Natural killer cell (primary cell): Measurements from ENCODE around the gene CACNA2D3. TPM values are rescaled to one million over a fixed set of nuclear protein-coding genes. Genes with fewer than 3 reads are reported as not detected.
"Not testable (repeated sequence)": the region's sequence is repeated elsewhere in the genome, so short reads cannot be mapped to it uniquely, and the experiment has no call there.

ENCODE experiments used
- ATAC-seq, 3 donors: fragments of 150-1000 bp in 2 of 3; fragments of 200-7000 bp in 1 of 3; cut with Tn5 transposase; 1 replicate in 1 of 3; 2 replicates in 2 of 3; pipeline ENCODE4 v1.10.0; 2021; ENCODE audit warnings: mild to moderate bottlenecking in 2 of 3, moderate library complexity in 2 of 3
- DNase-seq, 2 donors: peaks; one replicate each; pipeline versions ENCODE4 v3.0.0 to v3.0.0-alpha.2; 2013 to 2021; ENCODE audit warnings: mixed read lengths in 1 of 2
- H3K27ac ChIP-seq: one replicate; pipeline ENCODE4 v1.5.1; 2013; ENCODE audit warnings: mild to moderate bottlenecking, low read length
- H3K27me3 ChIP-seq: one replicate; pipeline ENCODE4 v1.6.1; 2013; ENCODE audit warnings: low read length; ENCODE audit not compliant: control insufficient read depth, insufficient read depth
- H3K36me3 ChIP-seq: one replicate; pipeline ENCODE4 v1.6.1; 2013; ENCODE audit warnings: low read length; ENCODE audit not compliant: control insufficient read depth, insufficient read depth
- H3K4me1 ChIP-seq: one replicate; pipeline ENCODE4 v1.6.1; 2013; ENCODE audit warnings: low read length; ENCODE audit not compliant: control insufficient read depth, insufficient read depth
- H3K4me3 ChIP-seq: one replicate; pipeline ENCODE4 v1.5.1; 2013; ENCODE audit warnings: low read length
- H3K9me3 ChIP-seq: one replicate; pipeline ENCODE4 v1.6.1; 2013; ENCODE audit warnings: low read length; ENCODE audit not compliant: control insufficient read depth, insufficient read depth
- H3K27ac Mint-ChIP-seq, 2 donors: one replicate each; pipeline ENCODE4 v1.8.0; 2022; ENCODE audit warnings: mild to moderate bottlenecking in 2 of 2, mixed read lengths in 2 of 2, moderate library complexity in 1 of 2
- H3K27me3 Mint-ChIP-seq, 2 donors: one replicate each; pipeline ENCODE4 v1.8.0; 2022; ENCODE audit warnings: low read depth in 2 of 2, mixed read lengths in 2 of 2
- H3K36me3 Mint-ChIP-seq: one replicate; pipeline ENCODE4 v1.8.0; 2022; ENCODE audit warnings: mixed read lengths
- H3K4me1 Mint-ChIP-seq, 2 donors: one replicate each; pipeline ENCODE4 v1.8.0; 2022; ENCODE audit warnings: mixed read lengths in 2 of 2
- H3K4me3 Mint-ChIP-seq: one replicate; pipeline ENCODE4 v1.8.0; 2022; ENCODE audit warnings: mild to moderate bottlenecking, moderate library complexity, mixed read lengths
- H3K9me3 Mint-ChIP-seq, 2 donors: one replicate each; pipeline ENCODE4 v1.8.0; 2022; ENCODE audit warnings: mixed read lengths in 2 of 2
- WGBS: methylation state at CpG from one replicate; pipeline ENCODE4 v1.1.7; 2013; ENCODE audit warnings: missing lambda C conversion rate; ENCODE audit not compliant: insufficient coverage; 5-methylcytosine and 5-hydroxymethylcytosine counted together
- intact Hi-C: fragments of 100-400 bp; cut with micrococcal nuclease; formaldehyde crosslinking; loops from one replicate; pipeline ENCODE4 v1.14.2; 2022
- total RNA-seq, 4 donors: library from RNA; stranded (reverse); fragments of 120-200 nt in 1 of 4; gene quantifications; one replicate each; pipeline versions ENCODE4 v1.2.3 to v1.2.4, GENCODE V29; 2013 to 2022
- TF ChIP-seq, protein P1 (sequence below): fragments of 200-600 bp; IDR thresholded peaks from one replicate; pipeline ENCODE4 v1.8.0; 2022; ENCODE audit warnings: antibody characterized with exemption

CACNA2D3 gene
- total RNA-seq, 3 donors from 2014 or later (not counting 1 experiment from before 2014, with no cell fraction given): 0.49 TPM; not detected in 2

DNA sequence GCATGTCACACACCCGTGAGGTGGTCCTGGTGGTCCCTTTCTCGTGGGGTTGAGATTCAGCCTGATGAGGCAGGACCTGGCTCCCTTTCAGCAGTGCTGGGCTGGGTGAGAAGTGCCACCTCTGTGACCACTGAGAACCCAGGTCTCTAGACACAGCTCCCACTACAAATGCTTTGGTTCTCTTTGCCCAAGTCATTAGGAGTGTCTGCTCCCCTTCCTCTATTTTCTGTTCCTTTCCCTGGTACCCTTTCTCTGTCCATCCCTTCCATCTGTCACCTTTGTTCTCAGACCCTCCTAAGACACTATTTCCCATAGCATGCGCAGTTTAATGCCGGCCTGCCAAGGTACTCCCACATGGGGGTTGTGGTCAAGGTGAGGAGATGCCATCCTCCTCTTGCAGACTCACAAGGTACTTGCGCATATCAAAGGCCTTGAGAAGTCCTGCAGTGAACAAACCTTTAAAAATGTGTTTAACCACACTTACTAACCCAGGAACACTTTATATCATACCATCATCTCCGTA, 507.8 kb downstream of the CACNA2D3 start:
- no peak overlapping the region for H3K4me3 Mint-ChIP-seq
- H3K27ac Mint-ChIP-seq: no peak overlapping the region
- no peaks in the 10 kb centered on the region for H3K27me3 ChIP-seq
- no peaks in the 10 kb centered on the region for H3K36me3 Mint-ChIP-seq
- H3K4me1 ChIP-seq: no peaks in the 10 kb centered on the region
- no peak overlapping the region for H3K4me3 ChIP-seq
- DNase-seq: no peak
- intact Hi-C loops: no loop called here
- H3K36me3 ChIP-seq: no peaks in the 10 kb centered on the region
- peaks cover 2% of the 10 kb centered on the region for H3K9me3 ChIP-seq
- H3K9me3 Mint-ChIP-seq: peaks cover 4 to 11% of the 10 kb centered on the region in 2 donors
- no peaks in the 10 kb centered on the region for H3K27me3 Mint-ChIP-seq
- 64% methylated on average over 6 of the region's 6 CpGs for WGBS
- no peak for ATAC-seq
- TF ChIP-seq, protein P1, sequence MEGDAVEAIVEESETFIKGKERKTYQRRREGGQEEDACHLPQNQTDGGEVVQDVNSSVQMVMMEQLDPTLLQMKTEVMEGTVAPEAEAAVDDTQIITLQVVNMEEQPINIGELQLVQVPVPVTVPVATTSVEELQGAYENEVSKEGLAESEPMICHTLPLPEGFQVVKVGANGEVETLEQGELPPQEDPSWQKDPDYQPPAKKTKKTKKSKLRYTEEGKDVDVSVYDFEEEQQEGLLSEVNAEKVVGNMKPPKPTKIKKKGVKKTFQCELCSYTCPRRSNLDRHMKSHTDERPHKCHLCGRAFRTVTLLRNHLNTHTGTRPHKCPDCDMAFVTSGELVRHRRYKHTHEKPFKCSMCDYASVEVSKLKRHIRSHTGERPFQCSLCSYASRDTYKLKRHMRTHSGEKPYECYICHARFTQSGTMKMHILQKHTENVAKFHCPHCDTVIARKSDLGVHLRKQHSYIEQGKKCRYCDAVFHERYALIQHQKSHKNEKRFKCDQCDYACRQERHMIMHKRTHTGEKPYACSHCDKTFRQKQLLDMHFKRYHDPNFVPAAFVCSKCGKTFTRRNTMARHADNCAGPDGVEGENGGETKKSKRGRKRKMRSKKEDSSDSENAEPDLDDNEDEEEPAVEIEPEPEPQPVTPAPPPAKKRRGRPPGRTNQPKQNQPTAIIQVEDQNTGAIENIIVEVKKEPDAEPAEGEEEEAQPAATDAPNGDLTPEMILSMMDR: no peak
- no peak overlapping the region for H3K27ac ChIP-seq
- no peaks in the 10 kb centered on the region for H3K4me1 Mint-ChIP-seq

DNA sequence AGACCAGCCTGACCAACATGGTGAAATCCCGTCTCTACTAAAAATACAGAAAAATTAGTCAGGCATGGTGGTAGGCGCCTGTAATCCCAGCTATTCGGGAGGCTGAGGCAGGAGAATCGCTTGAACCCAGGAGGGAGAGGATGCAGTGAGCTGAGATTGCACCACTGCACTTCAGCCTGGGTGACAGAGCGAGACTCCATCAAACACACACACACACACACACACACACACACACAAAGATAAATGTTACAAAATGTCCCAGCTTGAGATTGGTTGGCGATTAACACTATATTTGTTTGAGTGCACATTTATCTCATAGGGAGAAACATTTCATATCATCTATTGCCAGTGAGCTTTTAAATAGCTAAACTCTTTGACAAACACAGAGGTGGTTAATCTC, 508.6 kb downstream of the CACNA2D3 start:
- peaks cover 4 to 11% of the 10 kb centered on the region in 2 donors for H3K9me3 Mint-ChIP-seq
- DNase-seq, H3K4me1 ChIP-seq, H3K4me1 Mint-ChIP-seq, H3K27ac ChIP-seq, H3K36me3 ChIP-seq, H3K9me3 ChIP-seq, H3K4me3 Mint-ChIP-seq, H3K27ac Mint-ChIP-seq, intact Hi-C loops, H3K27me3 ChIP-seq, H3K27me3 Mint-ChIP-seq, H3K4me3 ChIP-seq, H3K36me3 Mint-ChIP-seq, ATAC-seq: not testable (repeated sequence)
- WGBS: 97% methylated on average over 5 of the region's 6 CpGs

DNA sequence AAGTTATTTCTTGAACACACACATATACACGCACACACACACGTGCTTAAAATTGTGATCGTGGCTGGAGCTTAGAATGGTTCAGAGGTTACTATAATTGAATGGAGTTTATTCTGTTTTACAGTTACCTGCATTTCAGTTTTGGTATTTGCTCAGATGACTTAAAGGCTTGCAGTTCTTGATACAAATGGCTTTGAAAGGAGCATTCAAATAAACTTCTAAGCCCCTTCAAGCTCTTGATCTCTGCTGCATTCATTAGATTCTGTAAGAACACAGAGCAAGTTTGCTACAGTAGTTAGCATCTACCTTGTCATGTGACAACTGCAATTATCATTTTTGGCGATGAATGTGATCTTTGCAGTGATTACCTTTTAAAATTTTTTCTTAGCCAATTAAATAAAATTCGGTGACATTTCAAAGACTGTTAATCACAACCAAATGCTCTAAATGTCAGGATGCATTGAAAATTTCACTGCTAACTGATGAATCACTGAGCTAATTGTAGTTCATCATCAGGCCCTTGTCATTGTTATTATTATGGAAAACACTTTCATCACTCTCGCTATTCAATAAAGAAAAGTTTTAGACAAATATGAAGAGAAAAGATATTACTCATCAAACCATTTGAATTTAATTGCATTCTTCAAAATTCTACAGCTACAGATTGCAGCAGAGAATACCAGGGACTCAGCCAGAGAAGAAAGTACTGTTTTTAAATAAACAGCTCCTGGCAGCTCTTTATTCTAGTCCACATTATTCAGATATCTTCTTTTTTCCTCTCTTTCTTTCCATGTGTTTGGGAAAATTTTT, 509.4 kb downstream of the CACNA2D3 start:
- no peak overlapping the region for H3K27ac ChIP-seq
- no peak overlapping the region for H3K27ac Mint-ChIP-seq
- WGBS: 90% methylated on average over 5 of the region's 6 CpGs
- H3K36me3 ChIP-seq: no peaks in the 10 kb centered on the region
- H3K4me1 Mint-ChIP-seq: no peaks in the 10 kb centered on the region
- H3K4me3 ChIP-seq: no peak overlapping the region
- ATAC-seq (no peak), DNase-seq (no peak)
- no peak overlapping the region for H3K4me3 Mint-ChIP-seq
- no peaks in the 10 kb centered on the region for H3K27me3 ChIP-seq
- H3K36me3 Mint-ChIP-seq: no peaks in the 10 kb centered on the region
- no peaks in the 10 kb centered on the region for H3K27me3 Mint-ChIP-seq
- TF ChIP-seq, protein P1: no peak
- H3K9me3 ChIP-seq: peaks cover 2% of the 10 kb centered on the region
- peaks cover 4 to 11% of the 10 kb centered on the region in 2 donors for H3K9me3 Mint-ChIP-seq
- H3K4me1 ChIP-seq: no peaks in the 10 kb centered on the region
- intact Hi-C loops: no loop called here

DNA sequence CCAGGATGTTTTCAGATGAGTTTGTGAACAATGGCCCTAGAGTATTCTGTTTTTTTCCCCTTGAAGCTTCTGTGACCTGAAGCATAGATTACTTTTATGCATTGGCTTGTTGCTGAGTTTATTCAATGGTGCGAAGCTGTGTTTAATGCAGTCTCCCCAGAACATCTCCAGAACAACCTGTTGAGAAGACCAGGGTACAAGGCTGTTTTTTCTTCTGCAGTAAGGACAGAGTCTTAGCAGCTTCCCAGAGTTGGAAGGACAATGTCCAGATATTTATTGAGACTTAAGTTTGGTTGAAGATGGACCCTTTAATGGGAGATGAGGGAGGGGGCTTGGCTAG, 509.9 kb downstream of the CACNA2D3 start:
- ATAC-seq: no peak
- Histone ChIP-seq H3K27ac (no peak overlapping the region), H3K4me1 (no peaks in the 10 kb centered on the region), H3K9me3 (peaks cover 2% of the 10 kb centered on the region), H3K4me3 (no peak overlapping the region), H3K36me3 (no peaks in the 10 kb centered on the region), H3K27me3 (no peaks in the 10 kb centered on the region)
- H3K27me3 Mint-ChIP-seq: no peaks in the 10 kb centered on the region
- H3K36me3 Mint-ChIP-seq: no peaks in the 10 kb centered on the region
- no peaks in the 10 kb centered on the region for H3K4me1 Mint-ChIP-seq
- 100% methylated on average over 1 of the region's 1 CpG for WGBS
- H3K4me3 Mint-ChIP-seq: no peak overlapping the region
- DNase-seq: no peak
- no peak overlapping the region for H3K27ac Mint-ChIP-seq
- TF ChIP-seq, protein P1: no peak
- H3K9me3 Mint-ChIP-seq: peaks cover under 1 to 7% of the 10 kb centered on the region in 2 donors
- intact Hi-C loops: no loop called here
